ENCODE measurements around the gene LRRC36.

DNA sequence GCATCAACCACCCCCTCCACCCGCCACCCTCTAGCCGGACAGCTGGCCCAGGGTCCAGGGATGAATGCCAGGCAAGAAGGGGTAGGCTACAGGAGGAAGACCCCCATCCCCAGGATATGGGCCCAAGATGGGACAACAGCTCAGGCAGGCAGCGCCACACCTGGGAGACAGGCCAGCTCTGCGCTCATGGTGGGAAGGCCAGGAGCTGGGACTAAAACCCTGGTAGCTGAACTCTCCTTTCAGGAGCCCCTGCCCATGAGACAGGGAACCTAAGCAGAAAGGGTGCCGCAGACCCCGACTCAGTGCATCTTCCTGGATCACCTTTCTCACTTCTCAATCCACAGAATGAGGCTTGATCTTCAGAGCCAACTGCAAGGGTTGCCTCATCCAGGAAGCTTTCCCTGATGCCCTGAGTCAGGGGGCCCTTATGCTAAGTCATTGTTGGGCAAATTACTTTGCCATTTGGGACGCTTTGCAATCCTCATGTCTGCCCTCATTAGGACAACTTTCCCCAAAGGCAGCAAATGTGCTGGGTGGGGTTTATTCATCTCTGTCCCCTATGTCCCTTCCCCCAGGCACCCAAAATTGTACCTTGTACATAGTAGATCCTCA is 80.7 kb downstream of the LRRC36 start:
- TF ChIP-seq POLR2AphosphoS5 (IDR thresholded peaks at IDR 0.05): no peak
- TF ChIP-seq, protein P1, sequence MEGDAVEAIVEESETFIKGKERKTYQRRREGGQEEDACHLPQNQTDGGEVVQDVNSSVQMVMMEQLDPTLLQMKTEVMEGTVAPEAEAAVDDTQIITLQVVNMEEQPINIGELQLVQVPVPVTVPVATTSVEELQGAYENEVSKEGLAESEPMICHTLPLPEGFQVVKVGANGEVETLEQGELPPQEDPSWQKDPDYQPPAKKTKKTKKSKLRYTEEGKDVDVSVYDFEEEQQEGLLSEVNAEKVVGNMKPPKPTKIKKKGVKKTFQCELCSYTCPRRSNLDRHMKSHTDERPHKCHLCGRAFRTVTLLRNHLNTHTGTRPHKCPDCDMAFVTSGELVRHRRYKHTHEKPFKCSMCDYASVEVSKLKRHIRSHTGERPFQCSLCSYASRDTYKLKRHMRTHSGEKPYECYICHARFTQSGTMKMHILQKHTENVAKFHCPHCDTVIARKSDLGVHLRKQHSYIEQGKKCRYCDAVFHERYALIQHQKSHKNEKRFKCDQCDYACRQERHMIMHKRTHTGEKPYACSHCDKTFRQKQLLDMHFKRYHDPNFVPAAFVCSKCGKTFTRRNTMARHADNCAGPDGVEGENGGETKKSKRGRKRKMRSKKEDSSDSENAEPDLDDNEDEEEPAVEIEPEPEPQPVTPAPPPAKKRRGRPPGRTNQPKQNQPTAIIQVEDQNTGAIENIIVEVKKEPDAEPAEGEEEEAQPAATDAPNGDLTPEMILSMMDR (IDR thresholded peaks at IDR 0.05): no peak
- TF ChIP-seq POLR2A (IDR thresholded peaks at IDR 0.05): no peak
- TF ChIP-seq EP300 (IDR thresholded peaks at IDR 0.05): no peak
